OCI-LY3 (cell line): ENCODE measurements around the gene SIT1.
A peak's percentile ranks its signal among the peaks of the same experiment; 100 is the strongest.

ENCODE experiments used
- H2AFZ ChIP-seq: fragments of 200-600, 300-600 bp; shearing (Covaris generic); 2 replicates; pipeline ENCODE4 v1.6.0; 2014; ENCODE audit warnings: antibody characterized with exemption, low read depth, low read length
- H3K27ac ChIP-seq: fragments of 200-600, 300-600 bp; sonication (generic); 2 replicates; pipeline ENCODE4 v1.5.1; 2014; ENCODE audit warnings: mild to moderate bottlenecking, low read length, moderate library complexity, mixed read lengths
- H3K27me3 ChIP-seq: fragments of 200-600, 300-600 bp; sonication (generic); 2 replicates; pipeline ENCODE4 v1.6.1; 2014; ENCODE audit warnings: low read depth, low read length, mixed read lengths
- H3K36me3 ChIP-seq: fragments of 200-600, 300-600 bp; sonication (generic); replicated peaks from 2 replicates; pipeline ENCODE3; 2014; ENCODE audit warnings: low read depth, low read length, mixed read lengths
- H3K4me1 ChIP-seq: fragments of 300-600, 200-600 bp; sonication (generic); 2 replicates; pipeline ENCODE4 v1.6.1; 2014; ENCODE audit warnings: low read length, mixed read lengths
- H3K4me2 ChIP-seq: fragments of 200-600, 300-600 bp; sonication (generic); 2 replicates; pipeline ENCODE4 v1.6.1; 2014; ENCODE audit warnings: low read length, mixed read lengths
- H3K4me3 ChIP-seq: fragments of 300-600, 200-600 bp; sonication (generic); 2 replicates; pipeline ENCODE4 v1.5.1; 2014; ENCODE audit warnings: antibody characterized with exemption, mild to moderate bottlenecking, low read length, moderate library complexity
- H3K79me2 ChIP-seq: fragments of 300-600, 200-600 bp; shearing (Covaris generic); 2 replicates; pipeline ENCODE4 v1.6.1; 2014; ENCODE audit warnings: mild to moderate bottlenecking, low read length, mixed read lengths
- H3K9ac ChIP-seq: fragments of 300-600, 200-600 bp; shearing (Covaris generic); 2 replicates; pipeline ENCODE4 v1.6.0; 2014; ENCODE audit warnings: mild to moderate bottlenecking, low read length, moderate library complexity
- H3K9me3 ChIP-seq: fragments of 200-600, 300-600 bp; shearing (Covaris generic); 2 replicates; pipeline ENCODE4 v1.6.1; 2014; ENCODE audit warnings: low read length, mixed read lengths; ENCODE audit not compliant: insufficient read depth
- H4K20me1 ChIP-seq: fragments of 200-600, 300-600 bp; sonication (generic); 2 replicates; pipeline ENCODE4 v1.6.1; 2016; ENCODE audit warnings: low read length, mixed read lengths; ENCODE audit not compliant: insufficient read depth
- CTCF ChIP-seq: fragments of 200-600, 300-600 bp; sonication (generic); IDR thresholded peaks from 2 replicates; pipeline ENCODE4 v1.5.1; 2014; ENCODE audit warnings: antibody characterized with exemption, low read length, low read depth
- EZH2phosphoT487 ChIP-seq: fragments of 200-600 bp; shearing (Covaris generic); IDR thresholded peaks from 2 replicates; pipeline ENCODE4 v1.6.1; 2018; ENCODE audit warnings: antibody characterized with exemption, mixed run types, low read depth

The SIT1 gene

GRCh38 chr9:35605351-35606137 is 45.2 kb downstream of the SIT1 start:
- Histone ChIP-seq H3K4me2 (peak overlapping the region; percentile 88), H3K9ac (peak overlapping the region; percentile 61), H3K9me3 (no peaks in the 10 kb centered on the region), H4K20me1 (no peaks in the 10 kb centered on the region), H3K27ac (no peak overlapping the region), H2AFZ (no peak overlapping the region), H3K79me2 (peaks cover 5% of the 10 kb centered on the region; the same call in 1 of the 2 replicates), H3K36me3 (peaks cover 13% of the 10 kb centered on the region), H3K27me3 (no peaks in the 10 kb centered on the region), H3K4me3 (peak overlapping the region; percentile 78), H3K4me1 (peaks cover 15% of the 10 kb centered on the region)
- TF ChIP-seq CTCF: no peak
- TF ChIP-seq EZH2phosphoT487: no peak

GRCh38 chr9:35604578-35605350 is 46.0 kb downstream of the SIT1 start, which contains the start of gene TESK1:
Gene TESK1 (plus strand): TSS chr9:35605262. CDS start chr9:35605620, 358 bp downstream.
- Histone ChIP-seq H3K9ac (peak within 1 kb of the TSS; percentile 63), H3K36me3 (peaks cover 10% of the 10 kb centered on the region), H3K4me2 (peak within 1 kb of the TSS; percentile 88), H3K9me3 (no peaks in the 10 kb centered on the region), H3K4me3 (peak within 1 kb of the TSS; percentile 88), H3K4me1 (peaks cover 18% of the 10 kb centered on the region), H3K27ac (peak within 1 kb of the TSS; percentile 64), H4K20me1 (no peaks in the 10 kb centered on the region), H3K79me2 (peaks cover 5% of the 10 kb centered on the region; the same call in 1 of the 2 replicates), H3K27me3 (no peaks in the 10 kb centered on the region), H2AFZ (peak within 1 kb of the TSS; percentile 81; the same call in 1 of the 2 replicates)
- no peak for TF ChIP-seq EZH2phosphoT487
- TF ChIP-seq CTCF: no peak

- Histone ChIP-seq H3K9ac (peak overlapping the region; percentile 69), H3K4me1 (peaks cover 24% of the 10 kb centered on the region), H4K20me1 (no peaks in the 10 kb centered on the region), H3K27me3 (no peaks in the 10 kb centered on the region), H3K79me2 (peaks cover 5% of the 10 kb centered on the region; the same call in 1 of the 2 replicates), H3K27ac (peak overlapping the region; percentile 64), H3K4me2 (peak overlapping the region; percentile 86), H2AFZ (peak overlapping the region; percentile 83; the same call in 1 of the 2 replicates), H3K4me3 (peak overlapping the region; percentile 88), H3K36me3 (peaks cover 3% of the 10 kb centered on the region), H3K9me3 (no peaks in the 10 kb centered on the region)
- TF ChIP-seq CTCF: peak; percentile 88
- no peak for TF ChIP-seq EZH2phosphoT487
Measured at GRCh38 chr9:35603986-35604577, 46.6 kb downstream of the SIT1 start.
